Activated T-cell treated with anti-CD3 and anti-CD28 coated beads for 1 hour (primary cell): Measurements from ENCODE around the gene DOCK4.

Experiments
- DNase-seq: peaks from one replicate; pipeline ENCODE4 v3.0.0-alpha.2; 2020; ENCODE audit warnings: low read depth

The DOCK4 gene

DNA sequence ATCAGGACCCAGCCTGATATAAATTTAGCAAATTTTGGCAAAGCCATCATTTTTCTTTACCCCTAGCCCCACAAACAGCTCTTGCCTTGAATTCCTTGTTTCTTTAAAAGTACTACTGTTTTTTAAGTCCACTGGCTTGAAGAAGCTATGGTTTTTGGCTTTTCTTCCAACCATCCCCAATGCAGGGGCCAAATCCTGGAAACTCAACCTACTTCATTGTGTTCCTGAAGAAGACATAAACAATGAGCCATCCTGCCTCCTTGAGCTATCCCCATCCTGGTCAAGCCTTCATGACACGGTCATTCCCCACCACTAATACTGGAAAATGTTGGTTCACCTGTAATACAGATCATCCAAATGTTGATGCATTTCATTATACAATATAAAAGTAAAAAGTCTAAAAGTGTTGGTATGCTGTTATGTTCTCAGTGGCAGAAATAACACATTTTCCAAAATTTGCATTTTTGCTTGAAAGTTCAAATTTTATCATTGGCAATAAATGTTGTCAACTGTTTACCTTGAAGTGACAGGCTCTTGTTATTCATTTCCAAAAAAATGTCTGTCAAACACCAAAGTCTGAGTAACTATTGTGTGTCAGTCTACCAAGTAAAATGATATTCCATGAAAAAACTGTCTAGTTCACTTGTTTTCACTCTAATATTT, 92.2 kb downstream of the DOCK4 start:
- DNase-seq, result no peak

DNA sequence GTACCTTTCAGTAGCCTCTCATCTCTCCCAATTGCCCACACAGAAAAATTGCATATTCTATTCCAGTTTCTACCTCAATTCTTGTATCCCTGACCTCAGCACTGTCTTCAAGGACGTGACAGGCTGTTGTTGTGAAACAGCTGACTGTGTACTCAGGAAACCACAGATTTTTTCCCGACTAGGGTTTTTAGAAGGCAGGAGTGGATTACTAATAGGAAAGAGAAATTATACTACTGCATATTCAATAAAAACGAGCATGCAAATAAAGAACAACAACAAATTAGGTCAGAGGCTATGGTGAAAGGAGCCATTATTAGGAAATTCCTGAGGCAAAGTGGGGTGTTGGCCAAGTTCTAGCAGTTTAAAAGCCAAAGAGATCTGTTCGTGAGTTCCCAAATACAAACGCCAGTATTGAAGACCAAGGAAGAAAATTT, 93.4 kb downstream of the DOCK4 start:
- no peak for DNase-seq

DNA sequence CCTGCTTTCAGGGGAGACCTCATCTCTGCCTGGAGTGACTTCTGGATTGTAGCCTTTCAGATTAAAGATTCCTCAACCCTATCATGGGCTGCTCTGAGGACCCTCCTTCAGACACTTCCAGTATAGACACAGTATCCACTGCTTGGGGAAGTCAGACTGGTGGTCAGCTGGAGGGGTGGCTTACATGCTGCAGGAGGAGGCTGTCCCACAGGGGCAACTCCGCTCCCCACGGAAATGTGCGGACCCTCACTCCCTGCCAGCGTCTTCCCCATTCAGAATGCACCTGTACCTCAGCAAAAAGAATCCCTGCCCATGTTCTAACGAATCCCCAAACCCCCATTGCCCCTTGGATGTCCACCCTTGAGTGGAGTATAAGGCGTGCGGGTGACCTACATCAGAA, 95.5 kb downstream of the DOCK4 start:
- no peak for DNase-seq

DNA sequence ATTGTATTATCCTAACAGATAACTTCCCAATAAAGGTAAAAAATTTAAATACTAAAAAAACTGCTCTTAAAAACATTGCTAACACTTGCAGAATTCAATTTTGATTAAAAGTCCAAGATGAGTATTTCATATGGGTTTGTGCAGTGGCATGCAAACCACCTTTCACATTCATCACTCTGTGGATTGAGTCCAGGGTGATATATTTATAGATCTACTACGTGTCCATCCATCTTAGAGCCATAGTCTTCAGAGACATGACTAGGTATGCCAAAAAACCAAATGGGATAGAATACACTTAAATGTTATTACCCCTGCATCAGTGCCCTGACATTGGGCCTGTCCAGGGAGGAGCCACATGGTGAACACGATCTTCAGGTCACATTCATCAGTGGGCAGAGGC, 96.0 kb downstream of the DOCK4 start:
- DNase-seq, result no peak

DNA sequence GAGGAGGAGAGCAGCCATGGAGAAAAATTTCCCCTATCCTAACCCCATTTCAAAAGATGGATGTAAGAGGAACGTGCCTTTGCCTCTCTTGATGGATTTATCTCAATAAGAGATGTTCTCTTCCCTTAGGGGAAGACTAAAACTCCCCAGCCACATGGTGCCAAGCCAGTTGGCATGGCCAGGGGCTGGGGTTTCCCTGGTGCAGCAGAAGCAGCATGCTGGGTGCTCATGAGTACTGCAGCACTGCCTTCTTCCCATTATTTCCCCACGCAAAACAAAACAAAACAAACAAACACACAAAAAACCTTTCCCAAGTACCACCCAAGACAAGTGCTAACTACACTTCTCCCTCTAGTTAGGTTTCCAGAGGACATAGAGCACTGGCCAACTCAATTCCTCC, 97.2 kb downstream of the DOCK4 start:
- DNase-seq, result no peak

DNA sequence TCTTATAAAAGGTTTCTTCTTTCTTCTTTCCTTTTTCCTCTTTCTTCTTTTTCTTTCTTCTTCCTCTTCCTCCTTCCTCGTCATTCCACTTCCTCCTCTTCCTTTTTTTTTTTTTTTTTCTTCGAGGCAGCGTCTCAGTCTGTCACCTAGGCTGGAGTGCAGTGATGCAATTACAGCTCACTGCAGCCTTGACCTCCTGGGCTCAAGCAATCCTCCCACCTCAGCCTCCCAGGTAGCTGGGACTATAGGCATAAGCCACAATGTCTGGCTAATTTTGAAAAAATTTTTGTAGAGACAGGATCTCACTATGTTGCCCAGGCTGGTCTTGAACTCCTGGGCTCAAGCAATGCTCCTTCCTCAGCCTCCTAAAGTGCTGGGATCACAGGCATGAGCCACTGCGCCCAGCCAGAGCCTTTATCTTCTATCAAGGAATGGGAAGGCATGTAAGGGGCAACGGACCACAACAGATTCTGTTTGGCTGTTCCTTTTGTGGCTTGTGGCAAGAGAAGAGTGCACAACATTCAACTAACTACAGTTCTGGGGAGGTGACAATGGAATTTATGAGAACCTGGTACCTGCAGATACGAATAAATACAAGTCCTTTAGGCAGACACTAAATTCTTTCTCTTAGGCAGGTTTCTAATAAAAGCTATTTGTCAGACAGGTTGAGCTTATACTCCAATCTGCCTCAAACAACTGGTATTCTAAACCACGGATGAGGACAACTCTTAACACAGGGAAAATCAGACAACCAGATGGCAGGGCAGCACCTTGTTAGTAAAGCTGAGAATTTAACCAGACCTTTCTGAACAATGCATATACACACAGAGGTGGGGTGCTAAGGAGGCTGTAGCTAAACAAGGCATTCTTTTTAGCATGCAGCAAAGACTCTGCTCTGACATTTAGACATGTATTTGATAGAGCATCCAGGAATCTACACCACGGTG, 100.3 kb downstream of the DOCK4 start:
- DNase-seq, result no peak

DNA sequence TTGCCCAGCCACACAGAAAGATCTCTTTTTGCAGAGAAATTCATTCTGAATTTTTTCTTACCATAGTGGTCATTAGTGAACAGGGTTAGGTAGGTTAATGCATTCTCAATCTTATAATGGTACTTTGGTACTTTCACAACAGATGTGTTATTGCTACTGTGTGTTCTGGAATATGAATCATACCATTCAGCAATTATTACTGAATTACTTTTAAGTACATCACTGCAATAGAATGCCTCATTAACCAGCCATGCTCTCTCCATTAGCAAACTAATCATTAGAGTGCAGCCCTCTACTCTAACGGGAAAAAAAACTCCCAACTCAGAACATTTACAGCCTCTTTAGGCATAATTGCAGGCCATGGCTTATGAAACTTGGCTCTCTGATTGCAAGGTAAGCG, 102.1 kb downstream of the DOCK4 start:
- no peak for DNase-seq

DNA sequence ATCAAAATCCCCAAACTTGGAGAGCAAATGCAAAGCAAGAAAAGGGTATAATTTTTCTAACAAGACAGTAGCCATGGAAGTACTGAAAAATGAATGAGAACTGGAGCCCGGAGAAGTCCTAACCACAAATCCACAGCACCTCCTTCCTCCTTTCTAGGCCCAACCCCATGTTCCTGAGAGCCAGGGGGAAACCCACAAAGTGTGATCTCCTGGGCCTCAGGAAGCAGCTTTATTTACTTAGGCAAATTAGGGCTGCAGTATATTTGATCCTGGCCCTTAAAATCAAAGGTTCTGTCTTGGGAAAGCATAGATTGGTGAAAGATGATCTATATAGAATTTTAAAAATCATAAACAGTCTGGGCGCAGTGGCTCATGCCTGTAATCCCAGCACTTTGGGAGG, 103.0 kb downstream of the DOCK4 start:
- no peak for DNase-seq

DNA sequence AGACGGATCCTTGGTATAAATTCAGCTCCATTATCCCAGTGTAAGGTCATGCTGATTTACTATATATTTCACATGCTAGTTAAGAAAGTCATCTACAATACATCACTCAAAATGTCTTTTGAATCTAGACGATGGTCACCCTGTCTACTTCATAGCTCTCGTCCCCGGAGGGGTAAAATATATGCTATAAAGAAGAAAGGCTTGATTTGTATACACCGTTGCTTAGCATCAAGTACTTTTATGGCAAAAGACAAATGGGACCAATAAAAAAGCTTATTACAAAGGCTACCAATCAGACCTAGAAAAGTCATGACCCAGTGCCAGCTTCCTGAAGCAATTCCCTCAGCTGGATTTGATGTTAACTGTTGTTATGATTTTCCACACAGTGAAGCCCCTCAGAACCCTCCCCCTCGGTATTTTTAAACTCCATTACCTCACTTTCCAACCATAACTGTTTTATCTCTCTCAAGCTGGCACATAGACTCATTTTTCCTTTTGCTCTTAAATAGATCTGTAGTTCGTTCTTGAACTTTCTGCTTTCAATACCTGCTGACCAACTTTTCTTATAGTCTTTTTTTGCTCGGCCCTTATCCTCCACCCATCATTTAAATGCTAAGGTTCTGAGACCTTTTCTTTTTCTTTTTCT, 104.9 kb downstream of the DOCK4 start:
- DNase-seq, result no peak

DNA sequence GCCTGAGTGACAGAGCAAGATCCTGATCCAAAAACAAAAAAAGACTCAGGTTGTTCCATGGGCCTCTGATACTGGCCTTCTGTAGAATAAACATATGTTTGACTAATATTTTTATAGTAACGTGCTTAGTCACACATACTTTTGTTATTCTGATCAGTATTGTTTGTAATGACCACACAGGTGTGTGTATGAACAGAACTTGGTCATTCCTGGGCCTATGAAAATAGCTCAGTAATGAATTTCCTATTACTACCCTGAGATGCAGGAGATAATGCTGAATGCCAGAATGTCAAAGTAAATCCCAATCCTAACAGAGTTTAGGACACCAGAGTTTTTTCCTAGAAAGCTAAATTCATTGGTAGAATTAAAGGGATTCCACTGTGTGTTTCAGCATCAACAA, 108.7 kb downstream of the DOCK4 start:
- DNase-seq, result no peak

DNA sequence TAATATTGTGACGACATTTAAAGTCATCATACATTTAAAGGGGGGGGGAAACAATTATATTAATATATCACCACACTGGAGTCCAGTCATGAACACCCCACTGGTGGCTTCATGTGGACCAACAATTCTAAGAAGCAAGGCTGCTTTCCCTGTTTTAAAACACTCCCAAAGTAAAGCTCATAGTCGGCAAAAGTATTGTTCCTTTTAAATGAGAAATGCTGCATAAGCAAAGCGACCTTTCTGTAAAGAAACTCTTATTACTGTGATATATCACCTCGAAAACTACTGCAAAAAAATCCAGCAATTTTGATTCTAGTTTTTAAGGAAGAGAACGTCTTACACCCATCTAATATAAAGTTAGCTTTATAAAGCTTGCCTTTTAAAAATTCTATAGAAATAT, 112.8 kb downstream of the DOCK4 start:
- no peak for DNase-seq

DNA sequence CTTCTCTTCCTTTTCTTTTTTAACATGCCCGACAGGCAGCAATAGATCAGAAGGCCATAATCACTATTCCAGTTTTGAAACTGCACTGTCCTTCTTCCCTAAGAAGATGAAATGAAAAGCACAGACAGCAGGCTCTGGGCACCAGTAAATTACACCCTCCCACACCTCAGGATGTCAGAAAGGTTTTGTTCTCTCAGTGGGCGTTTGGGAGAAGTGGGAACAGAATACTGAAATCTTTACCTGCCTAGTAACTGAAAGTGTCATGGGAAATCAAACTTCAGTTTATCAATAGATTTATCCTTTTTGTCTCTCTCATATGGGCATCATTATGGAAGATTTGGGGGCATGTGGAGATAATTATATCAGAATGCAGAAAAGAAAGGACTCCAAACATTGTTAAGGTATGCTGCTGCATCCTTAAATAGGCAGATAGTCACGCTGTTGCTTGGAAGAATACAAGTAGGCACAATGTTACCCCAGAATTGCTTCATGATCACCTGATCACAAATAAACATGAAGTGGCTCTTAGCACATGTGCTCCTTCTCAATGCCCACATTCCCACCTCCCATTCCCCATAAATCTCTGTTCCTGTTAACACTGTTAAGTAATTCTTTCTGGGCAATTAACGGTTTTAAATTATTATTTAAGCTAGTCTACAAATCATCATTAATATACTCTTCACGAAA, 113.3 kb downstream of the DOCK4 start:
- DNase-seq, result no peak

DNA sequence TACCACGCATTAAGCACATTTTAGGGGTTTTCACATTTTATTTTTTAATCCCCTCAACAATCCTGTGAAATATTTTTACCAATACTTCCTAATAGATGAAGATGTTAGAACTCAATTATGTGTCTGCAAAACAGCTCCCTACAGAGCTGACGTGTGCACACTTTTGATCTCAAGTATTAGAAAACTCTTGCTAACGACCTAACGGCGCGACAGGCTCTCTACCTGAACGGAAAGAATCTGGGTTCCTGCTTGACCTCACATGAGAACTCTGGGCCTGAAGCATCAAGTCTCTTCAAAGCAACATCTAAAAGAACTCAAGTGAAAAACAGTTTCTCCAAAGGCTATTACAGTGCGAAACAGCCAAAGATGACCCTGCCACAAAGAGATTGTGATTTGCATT, 113.9 kb downstream of the DOCK4 start:
- no peak for DNase-seq

DNA sequence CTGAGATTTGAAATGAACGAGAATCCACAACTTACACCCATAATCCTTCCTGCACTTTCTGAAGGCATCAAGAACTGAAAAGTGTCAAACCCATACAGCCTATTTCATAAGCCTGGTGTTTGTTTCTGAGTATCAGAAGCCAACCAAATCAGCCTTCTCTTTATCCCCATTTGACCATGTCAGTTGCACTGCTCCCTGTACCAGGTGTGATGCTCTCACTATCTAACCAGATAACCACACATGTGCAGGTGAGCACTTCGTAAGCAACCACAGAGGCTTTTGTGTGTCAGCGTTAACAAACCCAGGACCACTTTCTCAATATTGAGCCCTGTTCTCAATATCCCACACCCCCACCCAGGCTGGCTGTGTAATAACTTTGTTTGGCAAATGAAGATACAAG, 114.4 kb downstream of the DOCK4 start:
- DNase-seq, result no peak

DNA sequence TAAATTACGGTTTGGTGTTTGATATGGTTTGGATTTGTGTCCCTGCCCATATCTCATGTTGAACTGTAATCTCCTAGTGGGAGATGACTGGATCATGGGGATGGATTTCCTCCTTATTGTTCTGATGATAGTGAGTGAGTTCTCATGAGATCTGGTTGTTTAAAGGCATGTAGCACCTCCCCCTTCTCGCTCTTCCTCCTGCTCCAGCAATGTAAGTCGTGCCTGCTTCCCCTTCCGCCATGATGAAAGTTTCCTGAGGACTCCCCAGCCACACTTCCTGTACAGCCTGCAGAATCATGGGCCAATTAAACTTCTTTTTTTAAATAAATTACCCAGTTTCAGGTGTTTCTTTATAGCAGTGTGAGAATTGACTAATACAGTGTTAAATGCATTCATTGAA, 116.6 kb downstream of the DOCK4 start:
- DNase-seq, result no peak

DNA sequence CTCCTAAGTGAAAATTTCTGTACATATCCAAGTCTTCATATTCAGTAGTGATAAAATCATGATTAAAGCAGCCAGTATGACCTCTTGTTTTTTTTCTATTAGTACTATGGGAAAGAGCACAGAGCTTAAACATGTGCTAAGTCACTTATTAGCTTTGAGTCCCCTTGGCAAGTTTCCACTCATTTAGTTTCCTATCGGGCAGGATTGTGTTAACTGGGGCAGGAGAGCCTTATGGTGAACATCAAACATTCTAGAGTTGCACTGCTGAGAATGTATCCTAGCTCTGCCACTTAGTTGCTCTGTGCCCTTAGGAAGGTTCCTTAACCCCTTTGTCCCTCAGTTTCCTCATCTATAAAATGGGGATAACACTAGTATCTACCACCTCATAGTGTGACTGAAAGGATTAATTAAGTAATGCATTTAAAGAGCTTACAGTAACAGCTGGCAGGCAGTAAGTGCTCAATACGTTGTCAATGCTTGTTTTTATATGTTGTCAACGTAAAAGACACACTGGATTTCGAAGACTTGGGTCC, 117.6 kb downstream of the DOCK4 start:
- no peak for DNase-seq

DNA sequence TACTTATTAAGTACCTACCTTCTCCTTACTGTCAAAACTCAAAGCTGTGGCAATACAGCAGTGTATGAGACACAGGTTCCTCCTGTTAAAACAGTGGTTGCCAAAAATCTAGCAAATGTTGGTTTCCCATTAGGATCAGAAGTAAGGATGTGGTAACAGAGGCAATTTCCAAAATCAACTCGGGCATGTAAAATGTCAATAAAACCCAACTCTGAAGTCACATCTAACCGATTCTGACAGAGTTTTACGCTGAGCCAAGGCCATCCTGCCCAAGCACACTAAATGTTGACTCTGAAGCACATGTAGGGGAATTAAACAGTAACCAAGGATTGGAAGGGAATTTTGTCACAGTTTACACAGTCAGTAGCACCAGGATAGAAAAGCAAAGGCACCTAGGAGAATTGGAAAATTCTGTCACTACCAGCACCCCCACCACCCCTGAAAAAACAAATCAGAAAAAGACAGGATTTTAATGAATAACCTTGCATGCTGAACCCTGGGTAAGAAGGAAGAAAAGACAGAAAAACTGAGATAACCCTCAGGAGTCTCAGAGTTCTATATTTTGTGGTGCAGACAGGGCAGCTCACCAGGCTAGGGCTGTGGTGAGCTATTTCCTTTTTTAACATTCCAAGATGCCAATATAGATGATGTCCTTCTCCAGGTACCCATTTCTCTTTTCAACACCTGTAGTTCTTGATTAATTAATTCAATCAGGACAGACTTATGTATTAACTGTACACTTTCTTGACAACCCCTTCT, 119.5 kb downstream of the DOCK4 start:
- DNase-seq, result no peak

DNA sequence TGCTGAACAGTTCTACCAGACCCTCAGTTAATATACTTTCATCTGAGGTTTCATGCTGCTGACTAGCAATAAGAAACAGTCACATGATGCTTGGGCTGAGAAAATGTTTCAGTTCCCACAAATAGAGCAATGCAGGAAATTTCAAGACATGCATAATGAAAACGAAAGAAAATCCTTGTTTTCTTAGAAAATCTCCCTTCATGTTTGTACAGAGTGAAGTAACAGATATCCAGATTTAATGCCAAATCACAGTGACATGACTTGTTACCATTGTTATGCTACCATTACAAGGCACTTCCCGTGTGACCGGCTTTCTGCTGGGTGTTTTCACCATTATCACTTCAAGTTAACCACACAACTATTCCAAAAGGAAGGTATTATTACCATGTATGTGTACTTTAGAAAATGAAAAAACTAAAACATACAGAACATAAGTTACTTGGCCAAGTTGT, 121.7 kb downstream of the DOCK4 start:
- DNase-seq, result no peak

DNA sequence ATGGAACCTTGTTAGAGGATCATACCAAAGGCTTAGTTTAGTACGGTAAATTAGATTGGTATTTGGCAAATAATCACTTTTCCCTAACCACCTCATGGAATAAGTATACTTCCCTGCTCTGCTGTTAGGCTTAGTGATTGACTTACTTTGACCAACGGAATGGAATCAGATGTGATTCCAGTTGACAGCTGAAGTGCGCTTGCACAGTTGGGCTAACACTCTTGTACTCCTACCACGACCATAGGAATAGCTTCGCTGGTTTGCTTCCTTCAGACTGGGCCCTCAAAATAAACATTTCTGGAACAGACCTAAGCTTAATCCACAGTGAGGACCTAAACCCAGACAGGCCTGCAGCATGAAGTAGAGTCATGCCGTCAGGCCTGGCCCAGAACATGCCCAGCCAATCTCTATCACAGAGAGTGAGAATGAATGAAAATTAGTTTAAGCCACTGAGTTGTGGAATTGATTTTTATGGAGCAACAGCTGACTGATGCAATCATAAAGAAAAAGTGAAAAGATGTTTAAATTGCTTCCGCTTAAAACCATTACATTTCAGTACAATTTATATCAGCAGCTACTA, 122.3 kb downstream of the DOCK4 start:
- no peak for DNase-seq

DNA sequence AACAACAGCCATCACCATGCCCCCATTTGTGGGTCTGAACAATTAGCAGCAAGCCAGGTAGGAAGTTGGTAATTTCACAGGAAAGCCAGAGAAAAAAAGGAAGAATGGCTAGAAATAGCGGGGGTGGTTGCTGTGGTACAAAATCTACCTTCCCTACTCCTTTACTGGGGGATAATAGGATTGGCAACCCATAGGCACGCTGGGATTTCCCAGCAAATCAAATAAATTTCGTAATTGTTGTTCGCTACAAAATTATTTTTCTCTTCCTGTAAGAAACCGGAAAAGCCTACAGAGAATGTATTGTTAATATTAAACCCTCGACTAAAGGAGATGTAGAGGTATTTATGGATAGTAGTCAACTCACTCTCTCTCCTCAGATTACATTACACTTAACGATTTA, 123.9 kb downstream of the DOCK4 start:
- DNase-seq, result no peak

DNA sequence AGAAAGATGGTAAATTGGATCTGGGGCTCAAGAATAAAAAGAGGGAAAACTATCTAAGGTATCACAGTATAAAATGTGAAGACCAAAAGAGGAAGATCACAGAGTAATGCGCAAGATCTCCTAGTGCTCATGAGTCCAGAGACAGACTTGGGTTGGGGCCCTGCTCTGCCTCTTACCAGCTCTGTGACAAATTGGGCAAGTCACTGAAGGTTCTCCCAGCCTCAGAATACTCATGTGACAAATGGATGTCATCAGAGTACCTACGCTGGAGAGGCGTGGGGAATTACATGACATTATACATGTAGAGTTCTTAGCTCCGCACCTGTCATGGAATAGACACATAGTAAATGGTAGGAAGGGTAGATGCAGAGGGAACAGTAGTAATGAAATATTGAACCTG, 124.4 kb downstream of the DOCK4 start:
- no peak for DNase-seq
